Omental fat pad (tissue), 4 donors: ENCODE data around the gene INHA. TPM values are rescaled to one million over a fixed set of nuclear protein-coding genes. Genes with fewer than 3 reads are reported as not detected.

Experiments used
- ATAC-seq: fragments of 150-250 bp; one replicate; pipeline ENCODE4 v1.9.1; 2016; ENCODE audit warnings: mild to moderate bottlenecking, moderate library complexity; ENCODE audit not compliant: low FRiP score
- DNase-seq: peaks from one replicate; pipeline ENCODE4 v3.0.0-alpha.2; 2019; ENCODE audit warnings: low spot score
- CTCF ChIP-seq, 3 donors: fragments of 450-650 bp; IDR thresholded peaks; one replicate each; pipeline ENCODE4 v1.5.1; 2016 to 2017; ENCODE audit warnings: antibody characterized with exemption in 3 of 3, mild to moderate bottlenecking in 3 of 3, moderate library complexity in 2 of 3
- total RNA-seq, 4 donors: library from RNA; depleted of rRNA; stranded (reverse); fragments of >200 nt; gene quantifications; one replicate each; pipeline ENCODE4 v1.1.0, GENCODE V29; 2016

Gene INHA
- total RNA-seq, 4 donors from 2014 or later: 0.88 to 1.1 TPM; not detected in 2

DNA sequence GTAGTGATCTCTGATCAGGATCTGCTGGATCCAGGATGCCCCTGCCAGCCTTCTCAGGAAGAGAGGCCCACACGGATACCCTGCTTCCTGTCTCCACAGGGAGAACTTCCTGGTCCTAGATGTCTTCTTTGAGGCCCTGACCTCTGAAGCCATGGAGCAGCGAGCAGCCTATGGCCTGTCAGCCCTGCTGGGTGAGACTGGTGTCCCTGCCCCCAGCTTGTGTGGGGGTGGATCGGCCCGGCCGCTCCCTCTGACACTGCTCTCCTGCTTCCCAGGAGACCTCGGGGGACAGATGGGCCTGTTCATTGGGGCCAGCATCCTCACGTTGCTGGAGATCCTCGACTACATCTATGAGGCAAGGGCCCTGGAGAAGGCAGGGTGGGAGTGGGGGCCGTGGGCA lies 35.1 kb upstream of the INHA start:
- no peak for TF ChIP-seq CTCF (IDR thresholded peaks at IDR 0.05)
- no peak for ATAC-seq
- DNase-seq: no peak

DNA sequence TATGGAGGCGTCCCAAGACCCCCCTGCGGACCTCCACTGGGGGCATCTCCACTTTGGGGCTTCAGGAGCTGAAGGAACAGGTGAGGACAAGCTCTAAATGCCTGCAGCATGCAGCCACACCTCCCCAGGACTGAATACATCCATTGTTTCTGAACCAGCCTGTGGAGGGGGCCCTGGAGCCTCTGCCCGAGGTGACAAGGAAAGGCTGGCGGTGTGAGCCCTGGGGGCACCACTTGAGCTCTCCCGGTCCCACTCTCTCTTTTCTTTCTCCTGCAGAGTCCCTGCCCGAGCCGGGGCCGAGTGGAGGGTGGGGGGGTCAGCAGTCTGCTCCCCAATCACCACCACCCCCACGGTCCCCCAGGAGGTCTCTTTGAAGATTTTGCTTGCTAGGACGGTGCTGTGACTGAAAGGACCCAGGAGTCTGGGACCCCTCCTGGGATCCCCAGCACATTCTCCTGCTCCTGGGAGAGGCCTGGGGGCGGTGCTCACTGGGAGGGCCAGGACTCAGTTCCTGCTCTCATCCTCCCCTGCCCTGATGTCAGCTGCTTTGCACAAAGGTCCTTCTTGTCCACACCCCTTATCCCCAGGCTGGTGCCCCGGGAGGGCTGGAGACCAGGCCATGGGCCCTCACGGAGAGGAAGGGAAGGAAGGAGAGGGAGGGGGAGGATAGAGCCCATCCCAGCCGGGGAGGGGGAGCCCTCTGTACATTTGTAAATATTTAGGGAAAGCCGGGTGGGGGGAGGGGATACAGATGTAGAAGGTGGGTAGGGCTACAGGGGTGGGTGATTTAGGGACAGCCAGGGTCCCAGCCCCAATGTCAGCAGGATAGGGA lies 34.2 kb upstream of the INHA start:
- TF ChIP-seq CTCF (IDR thresholded peaks at IDR 0.05): no peak
- no peak for DNase-seq
- ATAC-seq: no peak

- no peak for DNase-seq
- no peak for ATAC-seq
These were observed 33.6 kb upstream of the INHA start for GRCh38 chr2:219538504-219538951.

DNA sequence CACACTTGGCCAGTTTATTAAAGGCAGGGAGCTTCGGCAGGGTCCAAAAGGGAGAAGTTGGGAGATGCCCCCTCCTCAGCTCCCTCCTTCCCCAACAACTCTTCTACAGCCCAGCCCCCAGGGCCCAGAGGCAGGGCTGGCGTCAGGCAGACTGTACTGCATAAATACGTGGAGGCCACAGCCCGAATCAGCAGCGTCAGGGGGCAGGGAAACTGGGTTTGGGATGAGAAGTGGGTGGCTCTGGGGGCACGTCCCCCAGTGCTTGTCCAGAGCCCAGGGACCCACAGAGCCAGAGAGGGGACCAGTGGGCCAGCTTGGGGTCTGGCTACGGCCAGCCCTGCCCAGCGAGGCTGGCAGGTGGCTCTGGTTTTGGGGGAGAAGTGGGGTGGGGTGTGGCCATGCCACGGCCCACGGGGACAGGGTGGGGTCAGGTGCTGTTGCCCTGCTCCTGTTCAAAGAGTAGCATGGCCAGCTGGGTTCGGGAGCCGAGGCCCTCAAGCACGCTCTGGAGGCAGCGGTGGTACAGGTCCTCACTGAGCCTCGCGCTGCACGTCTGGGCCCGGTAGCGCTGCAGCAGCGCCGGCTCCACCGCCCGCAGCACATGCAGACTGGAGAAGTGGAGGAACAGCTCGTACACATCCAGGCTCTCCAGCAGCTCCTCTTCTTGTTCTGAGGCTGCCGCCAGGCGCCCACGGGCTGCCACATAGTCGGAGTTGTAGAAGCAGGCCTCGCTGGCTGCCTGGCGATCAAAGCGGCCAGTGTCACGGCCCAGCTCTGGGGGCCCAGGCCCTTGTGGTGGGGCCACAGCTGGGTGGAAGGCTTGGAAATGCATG lies 32.9 kb upstream of the INHA start:
- ATAC-seq (no peak), DNase-seq (no peak)
- TF ChIP-seq CTCF (IDR thresholded peaks at IDR 0.05): no peak

More at GRCh38 chr2:219538504-219538951, 33.6 kb upstream of the INHA start:
- TF ChIP-seq CTCF (IDR thresholded peaks at IDR 0.05): no peak

- ATAC-seq: no peak
- DNase-seq: no peak
- no peak for TF ChIP-seq CTCF (IDR thresholded peaks at IDR 0.05)
These were observed 32.0 kb upstream of the INHA start for GRCh38 chr2:219539926-219540678.

DNA sequence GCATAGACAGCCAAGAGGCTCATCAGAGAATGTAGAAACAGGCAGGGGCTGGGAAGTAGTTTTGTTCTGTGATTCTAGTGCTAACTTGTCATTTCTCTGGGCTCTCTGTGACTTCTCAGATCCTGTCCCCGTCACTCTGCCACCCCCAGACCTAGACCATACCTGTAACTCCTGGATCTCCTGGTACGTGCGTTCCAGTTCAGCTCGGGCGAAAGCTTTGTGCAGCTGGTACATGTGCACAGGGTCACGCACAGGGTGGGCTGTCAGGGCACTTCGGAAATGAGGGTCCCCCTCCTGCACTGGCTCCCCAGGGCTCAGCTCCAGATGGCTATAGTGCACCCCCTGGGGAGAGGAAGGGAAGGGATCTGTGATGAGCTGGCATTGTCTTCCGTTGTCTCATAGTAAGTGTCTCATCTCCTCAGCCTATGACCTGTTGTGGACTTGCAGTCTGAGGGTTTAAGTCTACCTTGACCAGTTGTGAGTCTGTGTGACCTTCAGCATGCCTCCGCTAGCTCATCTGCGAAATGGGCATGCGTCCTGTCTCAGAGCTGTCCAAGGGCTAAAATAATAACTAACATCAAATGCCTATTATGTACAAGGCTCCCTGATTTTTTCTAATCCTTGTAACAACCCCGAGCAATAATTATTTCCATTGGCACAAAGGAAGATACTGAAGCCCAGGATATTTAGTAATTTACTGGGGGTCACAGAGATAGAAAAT lies 31.2 kb upstream of the INHA start:
- ATAC-seq (no peak), DNase-seq (no peak)
- TF ChIP-seq CTCF (IDR thresholded peaks at IDR 0.05): no peak
